ENCODE data around the gene CYTH1. TPM values are rescaled to one million over a fixed set of nuclear protein-coding genes. Genes with fewer than 3 reads are reported as not detected.

CYTH1 gene
- total RNA-seq, 6 donors from 2014 or later = 113 to 295 (median 121) TPM

GRCh38 chr17:78764871-78765270, 17.2 kb downstream of the CYTH1 start:
- TF ChIP-seq POLR2AphosphoS5 (IDR thresholded peaks at IDR 0.05) (no peak), POLR2A (IDR thresholded peaks at IDR 0.05) (no peak), EP300 (IDR thresholded peaks at IDR 0.05) (no peak), CTCF (IDR thresholded peaks at IDR 0.05) (no peak)
- H3K27ac ChIP-seq = no peak overlapping the region
- no peaks in the 10 kb centered on the region for H3K9me3 ChIP-seq
- peaks cover 12 to 78% (median 26%) of the 10 kb centered on the region in 4 donors for H3K4me1 ChIP-seq
- ATAC-seq (ENCODE audit: low FRiP score in 2 of 2) = no peak
- no peak for DNase-seq
- no peak overlapping the region for H3K4me3 ChIP-seq
- no peaks in the 10 kb centered on the region for H3K36me3 ChIP-seq
- WGBS, 2 donors = 93% methylated on average over 8 of the region's 8 CpGs
- no peaks in the 10 kb centered on the region for H3K27me3 ChIP-seq

GRCh38 chr17:78763561-78763960, 18.5 kb downstream of the CYTH1 start:
- no peaks in the 10 kb centered on the region for H3K27me3 ChIP-seq
- 86 to 93% methylated on average over 3 of the region's 3 CpGs for WGBS, 2 donors
- no peak overlapping the region for H3K4me3 ChIP-seq
- H3K36me3 ChIP-seq = no peaks in the 10 kb centered on the region
- peaks cover 23 to 78% (median 36%) of the 10 kb centered on the region in 4 donors for H3K4me1 ChIP-seq
- no peak for ATAC-seq (ENCODE audit: low FRiP score in 2 of 2)
- no peak overlapping the region for H3K27ac ChIP-seq
- no peak for TF ChIP-seq CTCF (IDR thresholded peaks at IDR 0.05)
- no peak for TF ChIP-seq POLR2A (IDR thresholded peaks at IDR 0.05)
- no peak for TF ChIP-seq POLR2AphosphoS5 (IDR thresholded peaks at IDR 0.05)
- no peak for TF ChIP-seq EP300 (IDR thresholded peaks at IDR 0.05)
- DNase-seq = no peak
- H3K9me3 ChIP-seq = no peaks in the 10 kb centered on the region

GRCh38 chr17:78761789-78762406, 20.2 kb downstream of the CYTH1 start:
- Histone ChIP-seq H3K4me1 (peaks cover 33 to 72% (median 34%) of the 10 kb centered on the region in 4 donors), H3K27ac (peak overlapping the region in 1 of 4 donors; percentile 35), H3K9me3 (no peaks in the 10 kb centered on the region), H3K27me3 (no peaks in the 10 kb centered on the region), H3K36me3 (no peaks in the 10 kb centered on the region), H3K4me3 (no peak overlapping the region)
- no peak for TF ChIP-seq EP300 (IDR thresholded peaks at IDR 0.05)
- no peak for TF ChIP-seq CTCF (IDR thresholded peaks at IDR 0.05)
- no peak for TF ChIP-seq POLR2AphosphoS5 (IDR thresholded peaks at IDR 0.05)
- no peak for TF ChIP-seq POLR2A (IDR thresholded peaks at IDR 0.05)
- ATAC-seq (ENCODE audit: low FRiP score in 2 of 2) = no peak
- DNase-seq = no peak
- 57 to 60% methylated on average over 5 of the region's 5 CpGs for WGBS, 2 donors

GRCh38 chr17:78759969-78760352, 22.1 kb downstream of the CYTH1 start:
- no peak overlapping the region for H3K4me3 ChIP-seq
- H3K4me1 ChIP-seq = peaks cover 25 to 64% (median 33%) of the 10 kb centered on the region in 4 donors
- no peaks in the 10 kb centered on the region for H3K36me3 ChIP-seq
- 82 to 84% methylated on average over 5 of the region's 5 CpGs for WGBS, 2 donors
- no peak for TF ChIP-seq EP300 (IDR thresholded peaks at IDR 0.05)
- TF ChIP-seq CTCF (IDR thresholded peaks at IDR 0.05) = no peak
- TF ChIP-seq POLR2A (IDR thresholded peaks at IDR 0.05) = no peak
- no peak for TF ChIP-seq POLR2AphosphoS5 (IDR thresholded peaks at IDR 0.05)
- no peaks in the 10 kb centered on the region for H3K27me3 ChIP-seq
- no peak for DNase-seq
- no peaks in the 10 kb centered on the region for H3K9me3 ChIP-seq
- H3K27ac ChIP-seq = peak overlapping the region; percentile 54 to 78 (median 62)
- ATAC-seq (ENCODE audit: low FRiP score in 2 of 2) = no peak

Measured in upper lobe of left lung (tissue), 6 donors.